Measurements from ENCODE around the gene CYP4F3.
"Not testable (repeated sequence)": the region's sequence is repeated elsewhere in the genome, so short reads cannot be mapped to it uniquely, and the experiment has no call there.

CYP4F3 gene

GRCh38 chr19:15631817-15632216 lies 8.9 kb upstream of the CYP4F3 start:
- no peak for DNase-seq

GRCh38 chr19:15633082-15633835 lies 7.4 kb upstream of the CYP4F3 start:
- DNase-seq: no peak

GRCh38 chr19:15634105-15634504 lies 6.6 kb upstream of the CYP4F3 start:
- DNase-seq: no peak

- DNase-seq: no peak
Observed at GRCh38 chr19:15635016-15635805, 5.5 kb upstream of the CYP4F3 start.

GRCh38 chr19:15636026-15636425 lies 4.7 kb upstream of the CYP4F3 start:
- no peak for DNase-seq

- no peak for DNase-seq
Observed at GRCh38 chr19:15639596-15639995, 1.1 kb upstream of the CYP4F3 start.

- DNase-seq: no peak
Observed at GRCh38 chr19:15640904-15641597, 354 bp downstream of the CYP4F3 start.

- no peak for DNase-seq
Observed at GRCh38 chr19:15641901-15642491, 1.3 kb downstream of the CYP4F3 start.

GRCh38 chr19:15642807-15643206 lies 2.1 kb downstream of the CYP4F3 start:
- DNase-seq: no peak

GRCh38 chr19:15643387-15643786 lies 2.7 kb downstream of the CYP4F3 start:
- no peak for DNase-seq

GRCh38 chr19:15644066-15644741 lies 3.5 kb downstream of the CYP4F3 start:
- no peak for DNase-seq

- DNase-seq: no peak
Observed at GRCh38 chr19:15644816-15645215, 4.1 kb downstream of the CYP4F3 start.

- no peak for DNase-seq
Observed at GRCh38 chr19:15649526-15649925, 8.8 kb downstream of the CYP4F3 start.

GRCh38 chr19:15650123-15650522 lies 9.4 kb downstream of the CYP4F3 start:
- DNase-seq: not testable (repeated sequence)

- DNase-seq: no peak
Observed at GRCh38 chr19:15651791-15652190, 11.1 kb downstream of the CYP4F3 start.

GRCh38 chr19:15652559-15653278 lies 12.0 kb downstream of the CYP4F3 start:
- no peak for DNase-seq

- DNase-seq: no peak
Observed at GRCh38 chr19:15656467-15656866, 15.8 kb downstream of the CYP4F3 start.

GRCh38 chr19:15663247-15663646 lies 22.6 kb downstream of the CYP4F3 start:
- DNase-seq: no peak

GRCh38 chr19:15666186-15666585 lies 25.5 kb downstream of the CYP4F3 start:
- DNase-seq: no peak

GRCh38 chr19:15666883-15667282 lies 26.2 kb downstream of the CYP4F3 start:
- no peak for DNase-seq

GRCh38 chr19:15669440-15669839 lies 28.7 kb downstream of the CYP4F3 start:
- no peak for DNase-seq

GRCh38 chr19:15669891-15670290 lies 29.2 kb downstream of the CYP4F3 start:
- DNase-seq: no peak

Data from activated CD4-positive, CD25-positive, alpha-beta regulatory T cell treated with anti-CD3 and anti-CD28 coated beads, Interleukin-2, amount 50 U/mL, for 72 hours (primary cell).